H9 (cell line): ENCODE data around the gene BDH1. TPM values are rescaled to one million over a fixed set of nuclear protein-coding genes. Genes with fewer than 3 reads are reported as not detected.
A peak's percentile ranks its signal among the peaks of the same experiment; 100 is the strongest.

ENCODE experiments used
- DNase-seq: peaks from one replicate; pipeline ENCODE4 v3.0.0-alpha.2; 2017
- H2AFZ ChIP-seq: one replicate; pipeline ENCODE4 v1.6.1; 2013; ENCODE audit warnings: mild to moderate bottlenecking, low read length, control low read depth, moderate library complexity
- H2AK5ac ChIP-seq: 2 replicates; pipeline ENCODE4 v1.6.1; 2013; ENCODE audit warnings: low read length, control low read depth, mixed read lengths; ENCODE audit not compliant: insufficient read length
- H2BK120ac ChIP-seq: one replicate; pipeline ENCODE4 v1.6.1; 2013; ENCODE audit warnings: low read depth, mild to moderate bottlenecking, low read length, control low read depth, inconsistent platforms; ENCODE audit not compliant: poor library complexity, severe bottlenecking
- H2BK12ac ChIP-seq: 2 replicates; pipeline ENCODE4 v1.6.1; 2013; ENCODE audit warnings: low read length, control low read depth, mixed read lengths, low read depth; ENCODE audit not compliant: insufficient read length
- H2BK15ac ChIP-seq: 2 replicates; pipeline ENCODE4 v1.6.1; 2013; ENCODE audit warnings: low read depth, low read length, control low read depth
- H2BK20ac ChIP-seq: one replicate; pipeline ENCODE4 v1.6.1; 2013; ENCODE audit warnings: low read depth, mild to moderate bottlenecking, low read length, control low read depth, inconsistent platforms; ENCODE audit not compliant: poor library complexity, severe bottlenecking
- H2BK5ac ChIP-seq: 2 replicates; pipeline ENCODE4 v1.6.1; 2013; ENCODE audit warnings: low read length, control low read depth, mixed read lengths; ENCODE audit not compliant: insufficient read length
- H3K14ac ChIP-seq: 2 replicates; pipeline ENCODE4 v1.6.1; 2013; ENCODE audit warnings: low read length, control low read depth; ENCODE audit not compliant: insufficient read depth
- H3K18ac ChIP-seq: 2 replicates; pipeline ENCODE4 v1.6.1; 2013; ENCODE audit warnings: low read depth, mild to moderate bottlenecking, mixed read lengths, low read length, control low read depth; ENCODE audit not compliant: insufficient read length
- H3K23ac ChIP-seq: 2 replicates; pipeline ENCODE4 v1.6.1; 2013; ENCODE audit warnings: low read length, control low read depth, mixed read lengths, low read depth; ENCODE audit not compliant: insufficient read length
- H3K23me2 ChIP-seq: 2 replicates; pipeline ENCODE4 v1.6.1; 2013; ENCODE audit warnings: low read depth, mild to moderate bottlenecking, mixed read lengths, low read length, control low read depth; ENCODE audit not compliant: insufficient read length, poor library complexity, severe bottlenecking
- H3K27ac ChIP-seq: 2 replicates; pipeline ENCODE4 v1.5.1; 2013; ENCODE audit warnings: low read length, control low read depth, mixed read lengths, low read depth; ENCODE audit not compliant: insufficient read length
- H3K27me3 ChIP-seq: 2 replicates; pipeline ENCODE4 v1.6.1; 2013; ENCODE audit warnings: low read length, control low read depth, inconsistent platforms; ENCODE audit not compliant: insufficient read depth
- H3K4ac ChIP-seq: 2 replicates; pipeline ENCODE4 v1.6.1; 2013; ENCODE audit warnings: low read depth, mild to moderate bottlenecking, control low read depth, inconsistent platforms, low read length, moderate library complexity
- H3K4me1 ChIP-seq: 2 replicates; pipeline ENCODE4 v1.6.1; 2013; ENCODE audit warnings: low read length, control low read depth, inconsistent platforms; ENCODE audit not compliant: insufficient read depth
- H3K4me2 ChIP-seq: 2 replicates; pipeline ENCODE4 v1.6.1; 2013; ENCODE audit warnings: low read length, control low read depth, mixed read lengths; ENCODE audit not compliant: insufficient read length, insufficient read depth
- H3K56ac ChIP-seq: 2 replicates; pipeline ENCODE4 v1.6.1; 2013; ENCODE audit warnings: low read depth, mild to moderate bottlenecking, mixed read lengths, low read length, control low read depth; ENCODE audit not compliant: insufficient read length
- H3K79me1 ChIP-seq: 2 replicates; pipeline ENCODE4 v1.6.1; 2013; ENCODE audit warnings: low read depth, mild to moderate bottlenecking, moderate library complexity, low read length, control low read depth, inconsistent platforms; ENCODE audit not compliant: insufficient read depth, poor library complexity, severe bottlenecking
- H3K79me2 ChIP-seq: 2 replicates; pipeline ENCODE4 v1.6.1; 2013; ENCODE audit warnings: low read length, control low read depth, inconsistent platforms; ENCODE audit not compliant: insufficient read depth
- H3K9ac ChIP-seq: 2 replicates; pipeline ENCODE4 v1.6.1; 2013; ENCODE audit warnings: low read length, control low read depth, mixed read lengths; ENCODE audit not compliant: insufficient read length; ENCODE audit errors: extremely low read depth
- H3K9me3 ChIP-seq: one replicate; pipeline ENCODE4 v1.6.1; 2013; ENCODE audit warnings: low read depth, low read length, inconsistent platforms; ENCODE audit not compliant: control insufficient read depth
- H3T11ph ChIP-seq: one replicate; pipeline ENCODE4 v1.6.1; 2013; ENCODE audit warnings: mild to moderate bottlenecking, low read length, control low read depth, inconsistent platforms
- H4K20me1 ChIP-seq: one replicate; pipeline ENCODE4 v1.6.1; 2013; ENCODE audit not compliant: control insufficient read depth, insufficient read length, insufficient read depth
- H4K5ac ChIP-seq: 2 replicates; pipeline ENCODE4 v1.6.1; 2013; ENCODE audit warnings: low read depth, mild to moderate bottlenecking, mixed read lengths, low read length, control low read depth; ENCODE audit not compliant: insufficient read length
- H4K8ac ChIP-seq: replicated peaks from 2 replicates; pipeline ENCODE4 v1.6.1; 2013; ENCODE audit warnings: low read length, control low read depth, mixed read lengths, low read depth; ENCODE audit not compliant: insufficient read length
- H4K91ac ChIP-seq: 2 replicates; pipeline ENCODE4 v1.6.1; 2013; ENCODE audit warnings: low read depth, mild to moderate bottlenecking, moderate library complexity, mixed read lengths, low read length, control low read depth; ENCODE audit not compliant: insufficient read length
- H3K27ac Mint-ChIP-seq, 3 experiments: 2 replicates in 2 of 3; 3 replicates in 1 of 3; pipeline ENCODE4 v1.8.0; 2020 to 2021; ENCODE audit warnings: mixed read lengths in 3 of 3, mild to moderate bottlenecking in 1 of 3, moderate library complexity in 1 of 3
- H3K27me3 Mint-ChIP-seq: 2 replicates; pipeline ENCODE4 v1.8.0; 2021; ENCODE audit warnings: low read depth, mild to moderate bottlenecking, moderate library complexity, mixed read lengths
- H3K36me3 Mint-ChIP-seq, 3 experiments: 2 replicates in 2 of 3; 3 replicates in 1 of 3; pipeline ENCODE4 v1.8.0; 2020 to 2021; ENCODE audit warnings: low read depth in 3 of 3, mixed read lengths in 3 of 3; ENCODE audit not compliant: insufficient read depth in 1 of 3
- H3K4me1 Mint-ChIP-seq, 2 experiments: 2 replicates each; pipeline ENCODE4 v1.8.0; 2020; ENCODE audit warnings: mixed read lengths in 2 of 2
- H3K4me3 Mint-ChIP-seq, 2 experiments: 2 replicates in 1 of 2; 3 replicates in 1 of 2; pipeline ENCODE4 v1.8.0; 2020 to 2021; ENCODE audit warnings: mild to moderate bottlenecking in 2 of 2, mixed read lengths in 2 of 2, moderate library complexity in 1 of 2
- H3K9me3 Mint-ChIP-seq, 2 experiments: 2 replicates in 1 of 2; 3 replicates in 1 of 2; pipeline ENCODE4 v1.8.0; 2020; ENCODE audit warnings: mild to moderate bottlenecking in 2 of 2, mixed read lengths in 2 of 2, moderate library complexity in 1 of 2
- WGBS: extraction: QIAGEN DNeasy Blood & Tissue Kit; methylation state at CpG from one replicate; pipeline ENCODE4 v1.1.7; 2013; ENCODE audit warnings: missing lambda C conversion rate, low lambda C conversion rate, mixed read lengths; ENCODE audit not compliant: insufficient read length; ENCODE audit errors: extremely low coverage; 5-methylcytosine and 5-hydroxymethylcytosine counted together
- total RNA-seq: library from RNA; stranded (reverse); gene quantifications from 2 replicates; pipeline ENCODE4 v1.2.1, GENCODE V29; 2021
- TF ChIP-seq, protein P1 (sequence below): fragments of 200-600 bp; sonication (generic); conservative IDR thresholded peaks from 3 replicates; pipeline ENCODE4 v1.8.0; 2021; ENCODE audit warnings: antibody characterized with exemption, mild to moderate bottlenecking

The BDH1 gene
- total RNA-seq, 1 experiment from 2014 or later = 23.8 TPM

GRCh38 chr3:197471221-197472010, 84.4 kb downstream of the BDH1 start:
- no peaks in the 10 kb centered on the region; the same call in 1 of the 2 replicates for H3K4me1 ChIP-seq
- no peak overlapping the region for H3K27ac ChIP-seq
- H2AK5ac ChIP-seq = no peak overlapping the region
- no peak overlapping the region for H2BK20ac ChIP-seq
- no peaks in the 10 kb centered on the region for H3K79me2 ChIP-seq
- no peak overlapping the region for H3K23ac ChIP-seq
- DNase-seq = no peak
- H4K91ac ChIP-seq = no peak overlapping the region
- no CpG with 5 or more reads among the region's 10 CpGs for WGBS
- no peak overlapping the region for H3K56ac ChIP-seq
- no peaks in the 10 kb centered on the region for H3K79me1 ChIP-seq
- H3K4ac ChIP-seq = no peak overlapping the region
- H3K9me3 ChIP-seq = no peaks in the 10 kb centered on the region
- H2BK15ac ChIP-seq = no peak overlapping the region
- H4K20me1 ChIP-seq = no peaks in the 10 kb centered on the region
- H3T11ph ChIP-seq = no peak overlapping the region
- no peaks in the 10 kb centered on the region; a peak in 1 of 7 replicates for H3K36me3 Mint-ChIP-seq
- no peak overlapping the region for H2BK12ac ChIP-seq
- H3K27ac Mint-ChIP-seq = peak overlapping the region in 1 of 3 experiments; percentile 36; a peak in 1 of 7 replicates
- H3K4me3 Mint-ChIP-seq = no peak overlapping the region
- TF ChIP-seq, protein P1, sequence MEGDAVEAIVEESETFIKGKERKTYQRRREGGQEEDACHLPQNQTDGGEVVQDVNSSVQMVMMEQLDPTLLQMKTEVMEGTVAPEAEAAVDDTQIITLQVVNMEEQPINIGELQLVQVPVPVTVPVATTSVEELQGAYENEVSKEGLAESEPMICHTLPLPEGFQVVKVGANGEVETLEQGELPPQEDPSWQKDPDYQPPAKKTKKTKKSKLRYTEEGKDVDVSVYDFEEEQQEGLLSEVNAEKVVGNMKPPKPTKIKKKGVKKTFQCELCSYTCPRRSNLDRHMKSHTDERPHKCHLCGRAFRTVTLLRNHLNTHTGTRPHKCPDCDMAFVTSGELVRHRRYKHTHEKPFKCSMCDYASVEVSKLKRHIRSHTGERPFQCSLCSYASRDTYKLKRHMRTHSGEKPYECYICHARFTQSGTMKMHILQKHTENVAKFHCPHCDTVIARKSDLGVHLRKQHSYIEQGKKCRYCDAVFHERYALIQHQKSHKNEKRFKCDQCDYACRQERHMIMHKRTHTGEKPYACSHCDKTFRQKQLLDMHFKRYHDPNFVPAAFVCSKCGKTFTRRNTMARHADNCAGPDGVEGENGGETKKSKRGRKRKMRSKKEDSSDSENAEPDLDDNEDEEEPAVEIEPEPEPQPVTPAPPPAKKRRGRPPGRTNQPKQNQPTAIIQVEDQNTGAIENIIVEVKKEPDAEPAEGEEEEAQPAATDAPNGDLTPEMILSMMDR = no peak
- no peak overlapping the region for H4K8ac ChIP-seq
- H2BK120ac ChIP-seq = no peak overlapping the region
- H3K27me3 ChIP-seq = no peaks in the 10 kb centered on the region
- no peak overlapping the region for H2AFZ ChIP-seq
- peaks cover 36 to 39% of the 10 kb centered on the region in 2 experiments for H3K4me1 Mint-ChIP-seq
- no peaks in the 10 kb centered on the region for H3K9me3 Mint-ChIP-seq
- no peak overlapping the region for H3K9ac ChIP-seq
- H3K4me2 ChIP-seq = no peak overlapping the region
- no peak overlapping the region for H3K14ac ChIP-seq
- H4K5ac ChIP-seq = no peak overlapping the region
- H2BK5ac ChIP-seq = no peak overlapping the region
- H3K27me3 Mint-ChIP-seq = peaks cover 6% of the 10 kb centered on the region
- H3K18ac ChIP-seq = no peak overlapping the region
- H3K23me2 ChIP-seq = no peaks in the 10 kb centered on the region
